Mesodermal cell (in vitro differentiated cells): ENCODE results near the gene AGFG2.

Source experiments
- H3K27ac ChIP-seq: 2 replicates; pipeline ENCODE4 v1.7.0; 2013; ENCODE audit warnings: mild to moderate bottlenecking, low read depth, low read length, moderate library complexity; ENCODE audit not compliant: severe bottlenecking
- H3K36me3 ChIP-seq: 2 replicates; pipeline ENCODE4 v1.7.1; 2013; ENCODE audit warnings: mild to moderate bottlenecking, low read length, moderate library complexity; ENCODE audit not compliant: control insufficient read depth, insufficient read depth
- H3K4me1 ChIP-seq: one replicate; pipeline ENCODE4 v1.7.1; 2013; ENCODE audit warnings: mild to moderate bottlenecking, low read length; ENCODE audit not compliant: insufficient read depth, control insufficient read depth, poor library complexity, severe bottlenecking
- H3K4me3 ChIP-seq: 2 replicates; pipeline ENCODE4 v1.7.0; 2013; ENCODE audit warnings: low read length, control low read depth, mild to moderate bottlenecking; ENCODE audit not compliant: insufficient read depth, poor library complexity, severe bottlenecking; ENCODE audit errors: extremely low read depth
- H3K9me3 ChIP-seq: 2 replicates; pipeline ENCODE4 v1.7.1; 2013; ENCODE audit warnings: mild to moderate bottlenecking, low read length, moderate library complexity; ENCODE audit not compliant: control insufficient read depth
- WGBS, 2 experiments: methylation state at CpG; one replicate each; pipeline ENCODE4 v1.1.5; 2013; ENCODE audit warnings: missing lambda C conversion rate in 2 of 2; ENCODE audit not compliant: insufficient coverage in 2 of 2; 5-methylcytosine and 5-hydroxymethylcytosine counted together

The AGFG2 gene

DNA sequence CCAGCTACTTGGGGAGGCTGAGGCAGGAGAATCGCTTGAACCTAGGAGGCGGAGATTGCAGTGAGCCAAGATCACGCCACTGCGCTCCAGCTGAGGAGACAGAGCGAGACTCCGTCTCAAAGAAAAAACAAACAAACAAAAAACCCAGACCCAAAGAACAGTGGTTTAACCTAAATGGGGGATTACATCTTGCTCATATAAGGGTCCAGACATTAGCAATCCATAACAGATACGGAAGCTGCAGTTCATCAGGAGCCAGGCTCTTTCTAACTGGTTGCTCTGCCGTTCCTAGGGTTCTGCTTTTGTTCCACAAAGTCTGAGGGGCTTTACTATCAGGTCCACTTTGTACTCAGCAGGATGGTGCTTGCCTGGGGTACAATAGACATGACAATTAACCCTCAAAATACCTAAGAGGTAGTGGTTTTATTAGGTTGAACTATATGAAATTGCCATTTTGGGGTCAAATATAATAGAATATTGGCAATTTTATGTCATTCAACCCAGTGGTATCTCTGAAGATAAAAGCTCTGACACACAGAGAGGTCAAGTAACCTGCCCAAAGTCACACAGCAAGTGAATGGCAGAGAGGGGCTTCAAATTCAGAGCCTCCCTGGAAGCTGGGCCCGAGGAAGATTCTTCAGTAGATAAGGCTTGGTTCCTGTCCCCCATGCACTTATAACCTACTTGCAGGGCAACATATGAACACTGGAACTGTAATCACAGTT lies 34.0 kb upstream of the AGFG2 start:
- H3K36me3 ChIP-seq, result no peaks in the 10 kb centered on the region
- H3K9me3 ChIP-seq, result no peaks in the 10 kb centered on the region
- no peak overlapping the region for H3K27ac ChIP-seq
- 79 to 92% methylated on average over 3 to 6 of the region's 9 CpGs for WGBS, 2 experiments
- H3K4me1 ChIP-seq, result peaks cover 7% of the 10 kb centered on the region
- no peak overlapping the region for H3K4me3 ChIP-seq

DNA sequence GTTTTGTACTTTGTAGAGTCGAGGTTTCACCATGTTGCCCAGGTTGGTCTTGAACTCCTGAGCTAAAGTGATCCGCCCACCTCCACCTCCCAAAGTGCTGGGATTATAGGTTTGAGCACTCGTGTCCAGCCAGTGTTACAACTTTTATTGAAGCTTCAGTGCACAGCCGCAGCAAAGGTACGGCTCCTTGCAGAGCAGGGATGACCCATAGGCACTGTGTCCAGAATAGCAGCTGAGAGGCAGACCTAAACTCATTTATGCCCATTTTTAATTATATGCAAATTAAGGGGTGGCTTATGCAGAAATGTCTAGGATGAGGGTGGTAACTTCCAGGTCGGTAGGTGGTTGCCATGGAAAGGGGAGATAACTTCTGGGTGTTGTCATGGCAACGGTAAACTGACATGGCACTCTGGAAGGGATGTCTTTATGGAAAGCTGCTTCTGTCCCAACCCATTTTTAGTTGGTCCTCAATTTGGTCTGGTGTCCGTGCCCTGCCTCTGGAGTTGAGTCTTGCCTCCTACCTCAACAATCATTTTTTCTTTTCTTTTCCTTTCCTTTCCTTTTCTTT lies 32.6 kb upstream of the AGFG2 start:
- Histone ChIP-seq H3K9me3 (no peaks in the 10 kb centered on the region), H3K27ac (no peak overlapping the region), H3K36me3 (no peaks in the 10 kb centered on the region), H3K4me1 (peaks cover 7% of the 10 kb centered on the region), H3K4me3 (no peak overlapping the region)
- 71 to 85% methylated on average over 5 to 8 of the region's 8 CpGs for WGBS, 2 experiments

- H3K4me1 ChIP-seq, result no peaks in the 10 kb centered on the region
- no peak overlapping the region for H3K27ac ChIP-seq
- H3K4me3 ChIP-seq, result no peak overlapping the region
- no peaks in the 10 kb centered on the region for H3K9me3 ChIP-seq
- WGBS, 2 experiments, result 88 to 94% methylated on average over 13 to 15 of the region's 15 CpGs
- no peaks in the 10 kb centered on the region for H3K36me3 ChIP-seq
These were observed 29.8 kb upstream of the AGFG2 start for GRCh38 chr7:100509231-100509630.

DNA sequence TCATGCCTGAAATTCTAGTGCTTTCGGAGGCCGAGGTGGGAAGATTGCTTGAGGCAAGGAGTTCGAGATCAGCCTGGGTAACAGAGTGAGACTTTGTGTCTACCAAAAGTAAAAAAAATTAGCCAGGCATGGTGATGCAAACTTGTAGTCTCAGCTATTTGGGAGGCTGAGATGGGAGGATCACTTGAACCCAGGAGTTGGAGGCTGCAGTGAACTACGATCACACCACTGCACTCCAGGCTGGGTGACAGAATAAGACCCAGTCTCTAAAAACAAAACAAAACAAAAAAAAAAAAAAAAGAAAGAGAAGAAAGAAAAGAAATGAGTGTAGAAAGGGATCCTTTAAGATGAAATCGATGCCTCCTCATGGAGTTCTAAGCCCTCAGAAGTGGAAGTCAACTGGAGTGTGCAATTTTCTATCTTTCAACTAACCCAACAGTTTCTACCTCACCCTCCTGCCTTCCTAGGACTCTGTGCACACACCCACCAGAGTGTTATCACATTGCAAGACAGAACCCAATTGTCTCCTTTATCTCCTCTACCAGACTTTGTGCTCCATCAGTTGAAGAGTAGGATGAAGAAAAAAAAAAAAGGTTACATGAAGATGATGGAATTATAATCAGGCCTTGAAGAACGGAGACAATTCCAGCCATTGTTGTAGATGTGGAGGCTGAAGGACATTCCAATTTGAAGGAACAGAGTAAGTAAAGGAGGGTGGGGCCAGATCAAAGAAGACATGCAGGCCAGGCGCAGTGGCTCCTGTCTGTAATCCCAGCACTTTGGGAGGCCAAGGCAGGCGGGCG lies 28.4 kb upstream of the AGFG2 start:
- H3K36me3 ChIP-seq, result no peaks in the 10 kb centered on the region
- 93 to 94% methylated on average over 5 to 6 of the region's 9 CpGs for whole genome bisulfite sequencing, 2 experiments
- H3K27ac ChIP-seq, result no peak overlapping the region
- H3K9me3 ChIP-seq, result no peaks in the 10 kb centered on the region
- H3K4me3 ChIP-seq, result no peak overlapping the region
- H3K4me1 ChIP-seq, result peaks cover 5% of the 10 kb centered on the region

DNA sequence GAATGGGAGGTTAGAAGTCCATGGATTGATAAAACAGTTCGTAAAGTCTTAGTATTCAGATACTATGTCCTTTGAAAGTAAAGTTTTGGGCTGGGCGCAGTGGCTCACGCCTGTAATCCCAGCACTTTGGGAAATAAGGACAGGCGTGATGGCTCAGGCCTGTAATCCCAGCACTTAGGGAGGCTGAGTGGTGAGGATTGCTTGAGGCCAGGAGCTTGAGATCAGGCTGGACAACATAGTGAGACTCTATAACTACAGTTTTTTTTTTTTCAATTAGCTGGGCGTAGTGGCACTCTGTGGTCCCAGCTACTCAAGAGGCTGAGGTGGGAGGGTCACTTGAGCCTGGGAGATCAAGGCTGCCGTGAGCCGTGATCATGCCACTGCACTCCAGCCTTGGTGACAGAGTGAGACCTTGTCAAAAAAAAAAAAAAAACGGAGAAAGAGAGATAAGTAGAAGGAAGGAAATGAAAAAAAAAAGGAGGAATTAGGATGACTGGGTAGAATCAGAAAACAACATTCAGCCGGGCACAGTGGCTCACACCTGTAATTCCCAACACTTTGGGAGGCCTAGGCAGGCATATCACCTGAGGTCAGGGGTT lies 25.7 kb upstream of the AGFG2 start:
- H3K27ac ChIP-seq, result no peak overlapping the region
- no peaks in the 10 kb centered on the region for H3K36me3 ChIP-seq
- H3K4me1 ChIP-seq, result peaks cover 5% of the 10 kb centered on the region
- no peaks in the 10 kb centered on the region for H3K9me3 ChIP-seq
- 88 to 90% methylated on average over 6 to 9 of the region's 9 CpGs for WGBS, 2 experiments
- no peak overlapping the region for H3K4me3 ChIP-seq

DNA sequence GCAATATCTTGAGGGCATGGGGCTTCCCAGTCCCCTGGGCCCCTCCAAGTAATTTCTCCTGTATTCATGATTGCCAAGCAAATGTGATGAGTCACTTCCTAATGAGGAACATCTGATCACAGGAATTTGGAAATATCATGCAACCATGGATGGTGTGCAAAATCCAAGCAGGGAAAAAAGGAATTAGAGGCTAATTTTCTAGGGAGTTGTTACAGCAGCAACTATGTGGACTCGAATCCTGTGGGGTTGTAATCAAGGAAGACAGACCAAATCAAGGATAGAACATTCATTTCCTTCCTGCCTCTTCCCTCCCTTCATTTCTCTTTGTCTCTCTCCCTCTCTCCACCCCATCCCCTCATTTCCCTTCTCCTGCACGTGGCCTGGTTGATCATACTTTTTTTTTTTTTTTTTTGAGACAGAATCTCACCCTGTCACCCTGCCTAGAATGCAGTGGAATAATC lies 23.9 kb upstream of the AGFG2 start:
- H3K36me3 ChIP-seq, result no peaks in the 10 kb centered on the region
- no peaks in the 10 kb centered on the region for H3K9me3 ChIP-seq
- no peak overlapping the region for H3K27ac ChIP-seq
- WGBS, 2 experiments, result 63 to 83% methylated on average over 1 to 2 of the region's 2 CpGs
- H3K4me3 ChIP-seq, result no peak overlapping the region
- peaks cover 5% of the 10 kb centered on the region for H3K4me1 ChIP-seq

- Histone ChIP-seq H3K4me1 (peaks cover 5% of the 10 kb centered on the region), H3K9me3 (no peaks in the 10 kb centered on the region), H3K4me3 (no peak overlapping the region), H3K36me3 (no peaks in the 10 kb centered on the region), H3K27ac (no peak overlapping the region)
- 21 to 52% methylated on average over 2 to 3 of the region's 4 CpGs for WGBS, 2 experiments
These were observed 22.7 kb upstream of the AGFG2 start for GRCh38 chr7:100516135-100516812.

- H3K4me3 ChIP-seq, result no peak overlapping the region
- no peaks in the 10 kb centered on the region for H3K9me3 ChIP-seq
- H3K4me1 ChIP-seq, result peaks cover 5% of the 10 kb centered on the region
- H3K36me3 ChIP-seq, result no peaks in the 10 kb centered on the region
- 89 to 90% methylated on average over 1 to 2 of the region's 2 CpGs for WGBS, 2 experiments
- H3K27ac ChIP-seq, result no peak overlapping the region
These were observed 21.7 kb upstream of the AGFG2 start for GRCh38 chr7:100517305-100517704.

GRCh38 chr7:100519580-100519979 lies 19.4 kb upstream of the AGFG2 start:
- Histone ChIP-seq H3K4me1 (peaks cover 5% of the 10 kb centered on the region), H3K27ac (no peak overlapping the region), H3K9me3 (no peaks in the 10 kb centered on the region), H3K4me3 (no peak overlapping the region), H3K36me3 (no peaks in the 10 kb centered on the region)
- 100% methylated on average over 2 of the region's 6 CpGs; no CpG with 5 or more reads in 1 of the 2 experiments for WGBS, 2 experiments

GRCh38 chr7:100520138-100520537 lies 18.9 kb upstream of the AGFG2 start:
- WGBS, 2 experiments, result no CpG with 5 or more reads among the region's 1 CpG
- H3K36me3 ChIP-seq, result no peaks in the 10 kb centered on the region

More at GRCh38 chr7:100520138-100520537, 18.9 kb upstream of the AGFG2 start:
- no peaks in the 10 kb centered on the region for H3K9me3 ChIP-seq
- no peak overlapping the region for H3K27ac ChIP-seq
- H3K4me1 ChIP-seq, result peaks cover 3% of the 10 kb centered on the region
- H3K4me3 ChIP-seq, result no peak overlapping the region
